ENCODE results near the gene TRIM49.
"Not testable (repeated sequence)": the region's sequence is repeated elsewhere in the genome, so short reads cannot be mapped to it uniquely, and the experiment has no call there.

TRIM49 gene

GRCh38 chr11:89808475-89808874 lies at the start of gene TRIM49:
Gene TRIM49 (minus strand): TSS chr11:89808575. CDS start chr11:89804469, 4,106 bp downstream.
- H3K36me3 ChIP-seq (ENCODE audit: control insufficient read depth in 2 of 2, insufficient read depth in 2 of 2, low read length in 2 of 2); H3K9me3 ChIP-seq (ENCODE audit: control insufficient read depth in 2 of 2, low read length in 2 of 2); H3K4me1 ChIP-seq (ENCODE audit: control insufficient read depth in 2 of 2, insufficient read depth in 2 of 2, low read length in 2 of 2); H3K27ac ChIP-seq (ENCODE audit: low read depth in 2 of 2, low read length in 2 of 2); H3K9ac ChIP-seq (ENCODE audit: low read depth in 1 of 2, low read length in 2 of 2); H3K4me3 ChIP-seq (ENCODE audit: low read length in 2 of 2); H3K27me3 ChIP-seq (ENCODE audit: control insufficient read depth in 2 of 2, insufficient read depth in 2 of 2, low read length in 2 of 2): not testable (repeated sequence)

- H3K27me3 ChIP-seq (ENCODE audit: control insufficient read depth in 2 of 2, insufficient read depth in 2 of 2, low read length in 2 of 2); H3K4me3 ChIP-seq (ENCODE audit: low read length in 2 of 2); H3K9ac ChIP-seq (ENCODE audit: low read depth in 1 of 2, low read length in 2 of 2); H3K36me3 ChIP-seq (ENCODE audit: control insufficient read depth in 2 of 2, insufficient read depth in 2 of 2, low read length in 2 of 2); H3K4me1 ChIP-seq (ENCODE audit: control insufficient read depth in 2 of 2, insufficient read depth in 2 of 2, low read length in 2 of 2); H3K9me3 ChIP-seq (ENCODE audit: control insufficient read depth in 2 of 2, low read length in 2 of 2); H3K27ac ChIP-seq (ENCODE audit: low read depth in 2 of 2, low read length in 2 of 2): not testable (repeated sequence)
Observed at GRCh38 chr11:89826694-89827093, 18.3 kb upstream of the TRIM49 start.

DNA sequence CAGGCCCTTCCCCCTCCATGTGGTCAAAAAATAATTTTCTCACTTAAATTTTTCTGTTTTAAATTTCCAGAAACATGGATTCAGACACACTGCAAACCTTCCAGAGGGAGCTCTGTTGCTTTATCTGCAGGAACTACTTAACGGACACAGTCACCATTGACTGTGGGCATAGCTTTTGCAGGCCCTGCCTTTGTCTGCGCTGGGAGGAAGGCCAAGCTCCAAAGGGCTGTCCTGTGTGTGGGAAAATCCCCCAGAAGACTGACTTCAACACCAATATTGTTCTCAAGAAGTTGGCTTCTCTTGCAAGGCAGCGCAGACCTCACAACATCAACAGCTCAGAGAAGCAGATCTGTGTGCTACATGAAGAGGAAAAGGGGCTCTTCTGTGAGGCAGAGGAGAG lies 11.6 kb upstream of the TRIM49 start:
- H3K9ac ChIP-seq (ENCODE audit: low read depth in 1 of 2, low read length in 2 of 2); H3K4me1 ChIP-seq (ENCODE audit: control insufficient read depth in 2 of 2, insufficient read depth in 2 of 2, low read length in 2 of 2); H3K4me3 ChIP-seq (ENCODE audit: low read length in 2 of 2); H3K27me3 ChIP-seq (ENCODE audit: control insufficient read depth in 2 of 2, insufficient read depth in 2 of 2, low read length in 2 of 2); H3K9me3 ChIP-seq (ENCODE audit: control insufficient read depth in 2 of 2, low read length in 2 of 2); H3K36me3 ChIP-seq (ENCODE audit: control insufficient read depth in 2 of 2, insufficient read depth in 2 of 2, low read length in 2 of 2); H3K27ac ChIP-seq (ENCODE audit: low read depth in 2 of 2, low read length in 2 of 2): not testable (repeated sequence)

DNA sequence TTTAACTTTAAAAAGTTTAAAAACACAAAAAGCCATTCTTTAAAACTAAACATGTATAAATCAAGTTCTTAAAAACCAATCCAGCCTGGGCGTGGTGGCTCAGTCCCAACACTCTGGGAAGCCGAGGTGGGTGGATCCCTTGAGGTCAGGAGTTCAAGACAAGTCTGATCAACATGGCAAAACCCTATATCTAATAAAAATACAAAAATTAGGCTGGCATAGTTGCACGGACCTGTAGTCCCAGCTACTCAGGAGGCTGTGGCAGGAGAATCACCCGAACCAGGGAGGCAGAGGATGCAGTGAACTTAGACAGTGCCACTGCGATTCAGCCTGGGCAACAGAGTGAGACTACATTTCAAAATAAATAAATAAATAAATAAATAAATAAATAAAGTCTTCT lies 5.2 kb upstream of the TRIM49 start:
- not testable (repeated sequence) for H3K36me3 ChIP-seq (ENCODE audit: control insufficient read depth in 2 of 2, insufficient read depth in 2 of 2, low read length in 2 of 2); H3K4me3 ChIP-seq (ENCODE audit: low read length in 2 of 2)

DNA sequence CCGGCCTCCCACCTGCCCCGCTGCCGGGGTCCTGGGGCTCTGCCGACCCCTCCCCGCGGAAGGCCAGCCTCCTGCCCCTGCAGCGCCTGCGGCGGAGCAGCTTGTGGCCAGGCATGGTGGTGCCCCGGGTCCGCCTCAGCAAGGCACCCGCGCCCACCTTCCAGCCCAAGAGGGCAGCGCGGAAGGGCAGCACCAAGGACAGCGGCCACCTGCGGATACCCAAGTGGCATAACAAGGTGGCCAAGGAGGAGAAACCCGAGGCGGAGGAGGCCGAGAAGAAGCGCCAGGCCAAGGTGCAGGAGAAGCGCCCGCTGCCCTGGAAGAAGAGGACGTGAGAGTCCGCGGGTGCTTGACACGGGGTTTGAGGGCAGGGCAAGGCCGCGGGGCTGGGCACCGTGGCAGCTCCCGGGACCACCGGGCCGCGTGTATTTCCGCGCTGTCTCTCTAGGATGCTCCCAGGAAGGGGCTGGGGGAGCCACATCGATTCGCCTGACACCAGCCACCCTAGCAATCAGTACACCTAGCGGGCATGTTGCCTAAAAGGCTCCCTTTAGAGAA lies 20.8 kb downstream of the TRIM49 start:
- not testable (repeated sequence) for H3K4me1 ChIP-seq (ENCODE audit: control insufficient read depth in 2 of 2, insufficient read depth in 2 of 2, low read length in 2 of 2); H3K27ac ChIP-seq (ENCODE audit: low read depth in 2 of 2, low read length in 2 of 2); H3K27me3 ChIP-seq (ENCODE audit: control insufficient read depth in 2 of 2, insufficient read depth in 2 of 2, low read length in 2 of 2); H3K4me3 ChIP-seq (ENCODE audit: low read length in 2 of 2); H3K9me3 ChIP-seq (ENCODE audit: control insufficient read depth in 2 of 2, low read length in 2 of 2); H3K36me3 ChIP-seq (ENCODE audit: control insufficient read depth in 2 of 2, insufficient read depth in 2 of 2, low read length in 2 of 2); H3K9ac ChIP-seq (ENCODE audit: low read depth in 1 of 2, low read length in 2 of 2)

More for the DNA sequence above, 5.2 kb upstream of the TRIM49 start:
- not testable (repeated sequence) for H3K27me3 ChIP-seq (ENCODE audit: control insufficient read depth in 2 of 2, insufficient read depth in 2 of 2, low read length in 2 of 2); H3K4me1 ChIP-seq (ENCODE audit: control insufficient read depth in 2 of 2, insufficient read depth in 2 of 2, low read length in 2 of 2); H3K9ac ChIP-seq (ENCODE audit: low read depth in 1 of 2, low read length in 2 of 2); H3K27ac ChIP-seq (ENCODE audit: low read depth in 2 of 2, low read length in 2 of 2); H3K9me3 ChIP-seq (ENCODE audit: control insufficient read depth in 2 of 2, low read length in 2 of 2)

GRCh38 chr11:89785726-89786125 lies 22.6 kb downstream of the TRIM49 start:
- H3K27me3 ChIP-seq (ENCODE audit: control insufficient read depth in 2 of 2, insufficient read depth in 2 of 2, low read length in 2 of 2); H3K4me3 ChIP-seq (ENCODE audit: low read length in 2 of 2); H3K36me3 ChIP-seq (ENCODE audit: control insufficient read depth in 2 of 2, insufficient read depth in 2 of 2, low read length in 2 of 2); H3K9me3 ChIP-seq (ENCODE audit: control insufficient read depth in 2 of 2, low read length in 2 of 2); H3K9ac ChIP-seq (ENCODE audit: low read depth in 1 of 2, low read length in 2 of 2); H3K4me1 ChIP-seq (ENCODE audit: control insufficient read depth in 2 of 2, insufficient read depth in 2 of 2, low read length in 2 of 2); H3K27ac ChIP-seq (ENCODE audit: low read depth in 2 of 2, low read length in 2 of 2): not testable (repeated sequence)

DNA sequence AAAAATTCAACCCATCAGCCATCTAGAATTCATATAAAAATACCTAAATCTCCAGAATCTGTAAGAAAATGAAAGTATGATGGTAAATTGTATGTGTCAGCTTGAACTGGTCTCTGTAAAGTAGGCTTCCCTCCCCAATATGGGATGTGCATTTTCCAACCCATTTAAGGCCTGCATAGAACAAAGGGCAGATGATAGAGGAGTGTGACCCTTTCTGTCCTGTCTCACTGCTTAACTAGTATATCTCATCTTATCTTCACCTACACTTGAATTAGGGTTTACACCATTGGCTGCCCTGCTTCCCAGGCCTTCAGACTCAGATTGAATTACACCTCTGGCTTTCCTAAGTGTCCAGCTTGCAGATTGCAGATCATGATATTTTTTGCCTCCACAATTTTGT lies 57.6 kb downstream of the TRIM49 start:
- not testable (repeated sequence) for H3K9ac ChIP-seq (ENCODE audit: low read depth in 1 of 2, low read length in 2 of 2); H3K27me3 ChIP-seq (ENCODE audit: control insufficient read depth in 2 of 2, insufficient read depth in 2 of 2, low read length in 2 of 2); H3K9me3 ChIP-seq (ENCODE audit: control insufficient read depth in 2 of 2, low read length in 2 of 2); H3K27ac ChIP-seq (ENCODE audit: low read depth in 2 of 2, low read length in 2 of 2); H3K4me1 ChIP-seq (ENCODE audit: control insufficient read depth in 2 of 2, insufficient read depth in 2 of 2, low read length in 2 of 2); H3K4me3 ChIP-seq (ENCODE audit: low read length in 2 of 2); H3K36me3 ChIP-seq (ENCODE audit: control insufficient read depth in 2 of 2, insufficient read depth in 2 of 2, low read length in 2 of 2)

Measured in mucosa of rectum (tissue), 2 donors.